ENCODE measurements around the gene RAB19.
"Not testable (repeated sequence)": the region's sequence is repeated elsewhere in the genome, so short reads cannot be mapped to it uniquely, and the experiment has no call there.

The RAB19 gene

DNA sequence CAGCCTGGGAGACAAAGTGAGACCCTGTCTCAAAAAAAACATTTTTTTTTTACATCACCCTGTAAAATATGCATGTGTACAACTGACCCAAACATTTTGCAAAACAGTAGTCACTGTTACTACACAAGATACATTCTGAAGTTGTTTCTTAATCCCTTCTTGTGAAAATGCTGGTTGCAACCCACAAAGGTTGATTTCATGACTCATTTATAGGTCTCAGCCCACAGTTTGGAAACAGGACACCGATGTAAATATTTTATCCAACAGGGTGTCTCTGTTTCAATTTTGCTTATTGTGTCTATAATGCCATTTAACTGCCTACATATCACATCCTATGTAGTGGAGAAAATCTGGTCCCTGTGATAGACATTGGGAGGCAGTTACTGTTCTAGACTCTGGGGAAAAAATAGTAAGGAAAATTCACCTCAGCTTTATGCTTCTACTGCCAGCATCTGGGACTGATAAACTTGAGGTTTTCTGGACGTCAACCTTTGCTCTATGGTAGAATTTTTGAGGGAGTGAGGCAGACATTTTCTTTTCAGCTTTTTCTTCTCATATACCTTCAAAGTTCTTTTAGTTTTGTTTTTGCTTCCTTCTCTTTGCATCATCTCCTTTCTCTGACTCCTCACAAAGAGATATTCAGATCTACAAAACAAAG is 1.6 kb upstream of the RAB19 start:
- no peak for DNase-seq (ENCODE audit: low spot score)

DNA sequence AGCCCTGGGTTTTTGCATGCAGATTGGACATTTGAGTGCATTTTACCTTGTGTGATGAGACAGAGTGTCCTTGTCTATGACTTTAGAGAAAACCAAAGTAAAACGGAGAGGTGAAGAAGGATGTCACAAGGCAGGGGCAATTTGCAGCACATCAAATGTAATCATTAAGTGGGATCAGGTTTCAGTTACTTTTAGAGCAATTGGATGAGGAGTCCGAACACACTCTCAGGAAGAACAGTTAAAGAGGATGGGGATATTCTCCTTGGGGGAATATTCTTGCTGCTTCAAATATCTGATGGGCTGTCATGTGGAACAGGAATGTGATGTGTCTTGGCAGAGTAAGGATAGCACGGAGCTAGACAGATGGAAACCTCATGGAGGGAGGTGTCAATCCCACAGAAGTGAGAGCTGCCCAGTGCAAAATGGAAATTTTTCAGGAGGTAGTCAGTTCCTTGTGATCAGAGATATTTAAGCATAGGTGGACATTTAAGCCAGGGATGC is 757 bp downstream of the RAB19 start:
- no peak for DNase-seq (ENCODE audit: low spot score)

DNA sequence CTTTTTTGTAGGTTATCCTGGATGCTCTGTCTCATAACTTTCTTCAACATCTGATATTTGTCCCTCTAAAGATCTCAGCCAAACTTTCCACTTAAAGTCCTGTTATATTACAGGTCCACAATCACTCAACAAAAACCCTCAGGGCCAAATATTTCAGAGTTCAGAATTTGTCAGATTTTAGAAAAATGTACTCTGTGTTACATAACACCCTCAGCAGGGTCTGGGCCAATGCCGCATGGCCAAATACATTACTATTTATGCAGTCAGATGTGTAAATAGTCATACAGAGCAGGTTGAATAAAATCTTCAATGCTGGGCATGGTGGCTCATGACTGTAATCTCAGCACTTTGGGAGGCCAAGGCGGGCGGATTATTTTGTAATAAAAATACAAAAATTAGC is 11.5 kb downstream of the RAB19 start:
- no peak for DNase-seq (ENCODE audit: low spot score)

DNA sequence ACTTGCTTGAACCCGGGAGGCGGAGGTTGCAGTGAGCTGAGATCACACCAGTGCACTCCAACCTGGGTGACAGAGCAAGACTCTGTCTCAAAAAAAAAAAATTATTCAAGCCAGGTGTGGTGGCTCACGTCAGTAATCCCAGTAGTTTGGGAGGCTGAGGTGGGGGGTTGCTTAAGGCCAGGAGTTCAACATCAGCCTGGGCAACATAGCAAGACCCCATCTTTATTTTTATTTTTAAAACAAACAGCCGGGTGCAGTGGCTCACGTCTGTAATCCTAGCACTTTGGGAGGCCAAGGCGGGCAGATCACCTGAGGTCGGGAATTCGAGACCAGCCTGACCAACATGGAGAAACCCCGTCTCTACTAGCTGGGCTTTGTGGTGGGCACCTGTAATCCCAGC is 12.0 kb downstream of the RAB19 start:
- not testable (repeated sequence) for DNase-seq (ENCODE audit: low spot score)

DNA sequence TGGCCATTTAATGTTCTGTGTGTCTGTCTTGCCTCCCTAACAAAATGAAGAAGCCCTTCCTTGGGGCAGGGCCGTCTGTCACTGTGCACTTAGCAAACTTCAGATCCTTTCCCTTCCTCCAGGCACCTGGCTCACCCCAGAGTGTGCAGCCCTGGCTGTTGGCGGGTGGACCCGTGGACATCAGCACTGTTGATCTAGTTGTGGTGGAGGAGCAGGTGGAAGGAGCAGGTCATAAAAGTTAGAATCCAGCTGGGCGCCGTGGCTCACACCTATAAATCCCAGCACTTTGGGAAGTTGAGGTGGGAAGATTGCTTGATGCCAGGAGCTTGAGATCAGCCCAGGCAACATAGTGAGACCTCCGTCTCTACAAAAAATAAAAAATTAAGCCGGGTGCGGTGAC is 12.7 kb downstream of the RAB19 start:
- no peak for DNase-seq (ENCODE audit: low spot score)

DNA sequence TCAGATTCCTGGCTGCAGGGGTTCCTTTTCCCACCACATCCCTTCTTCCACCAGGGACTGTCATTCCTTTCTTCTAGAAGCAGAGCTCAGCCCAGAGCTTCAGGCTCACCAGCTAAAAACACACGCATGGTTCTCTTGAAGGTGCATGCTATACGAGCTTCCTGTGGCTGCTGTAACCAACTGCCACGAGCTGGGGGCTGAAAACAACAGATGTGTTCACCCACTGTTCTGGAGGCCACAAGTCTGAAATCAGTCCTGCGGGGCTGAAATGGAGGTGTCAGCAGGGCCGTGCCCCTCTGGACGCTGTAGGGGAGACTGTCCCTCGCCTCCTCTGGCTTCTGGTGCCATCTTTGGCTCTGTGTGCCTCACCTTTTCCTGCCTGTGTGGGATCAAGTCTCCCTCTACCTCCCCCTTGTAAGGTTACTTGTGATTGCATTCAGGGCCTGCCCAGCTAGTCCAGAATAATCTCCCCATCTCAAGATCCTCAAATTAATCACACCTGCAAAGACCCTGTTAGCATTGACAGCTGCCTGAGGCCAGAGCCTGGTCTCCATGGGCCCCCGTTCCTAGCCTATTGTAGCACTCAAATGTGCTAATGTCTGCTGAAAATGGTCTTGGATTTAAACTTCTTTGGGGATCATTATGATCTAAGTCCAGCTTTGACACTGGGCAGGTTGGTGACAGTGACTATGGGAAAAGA is 13.7 kb downstream of the RAB19 start:
- no peak for DNase-seq (ENCODE audit: low spot score)

DNA sequence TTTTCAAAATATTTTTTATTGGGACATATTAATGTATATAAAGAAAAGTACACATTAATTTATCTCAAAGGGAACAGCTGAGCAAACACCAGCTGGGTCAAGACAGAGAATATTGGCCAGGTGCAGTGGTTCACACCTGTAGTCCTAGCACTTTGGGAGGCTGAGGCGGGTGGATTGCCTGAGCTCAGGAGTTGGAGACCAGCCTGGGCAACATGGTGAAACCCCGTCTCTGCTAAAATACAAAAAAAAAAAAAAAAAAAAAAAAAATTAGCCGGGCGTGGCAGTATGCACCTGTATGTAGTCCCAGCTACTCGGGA is 14.3 kb downstream of the RAB19 start:
- not testable (repeated sequence) for DNase-seq (ENCODE audit: low spot score)

DNA sequence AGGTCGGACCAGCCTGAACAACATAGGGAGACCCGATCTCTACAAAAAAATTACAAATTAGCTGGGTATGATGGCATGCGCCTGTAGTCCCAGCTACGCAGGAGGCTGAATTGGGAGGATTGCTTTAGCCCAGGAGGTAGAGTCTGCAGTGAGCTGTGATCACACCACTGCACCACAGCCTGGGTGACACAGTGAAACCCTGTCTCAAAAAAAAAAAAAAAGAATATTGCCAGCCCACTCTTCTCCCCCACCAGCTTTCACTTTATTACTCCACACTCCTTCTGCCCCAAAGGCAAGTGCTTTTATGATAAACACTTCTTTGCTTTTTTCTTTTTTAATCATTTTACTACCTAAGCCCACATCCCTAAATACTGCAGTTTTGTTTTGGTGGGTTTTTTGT is 14.8 kb downstream of the RAB19 start:
- DNase-seq (ENCODE audit: low spot score): no peak

DNA sequence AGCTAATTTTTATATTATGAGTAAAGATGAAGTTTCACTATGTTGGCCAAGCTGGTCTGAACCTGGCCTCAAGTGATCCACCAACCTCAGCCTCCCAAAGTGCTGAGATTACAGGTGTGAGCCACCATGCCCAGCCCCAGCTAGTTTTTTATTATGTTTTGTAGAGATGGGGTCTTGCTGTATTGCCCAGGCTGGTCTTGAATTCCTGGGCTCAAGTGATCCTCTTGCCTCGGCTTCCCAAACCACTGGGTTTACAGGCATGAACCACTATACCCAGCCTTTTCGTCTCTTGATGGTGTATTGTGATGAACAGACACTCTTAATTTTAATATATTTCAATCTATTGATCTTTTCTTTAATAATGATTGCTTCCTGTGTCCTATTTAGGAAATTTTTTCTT is 17.7 kb downstream of the RAB19 start:
- no peak for DNase-seq (ENCODE audit: low spot score)

DNA sequence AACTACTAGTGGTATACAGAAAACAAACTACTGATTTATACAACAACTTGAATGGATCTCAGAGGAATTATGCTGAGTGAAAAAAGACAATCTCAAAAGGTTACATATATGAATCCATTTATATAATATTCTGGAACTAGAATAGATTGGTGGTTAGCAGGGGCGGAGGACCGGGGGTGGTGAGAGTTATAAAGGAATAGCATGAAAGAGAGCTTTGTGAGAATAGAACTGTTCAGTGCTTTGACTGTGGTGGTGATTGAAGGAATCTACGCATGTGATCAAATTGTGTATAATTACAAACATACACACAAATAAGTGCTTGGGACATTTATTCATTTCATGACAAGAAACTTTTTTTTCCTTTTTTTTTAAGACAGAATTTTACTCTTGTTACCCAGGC is 19.6 kb downstream of the RAB19 start:
- DNase-seq (ENCODE audit: low spot score): no peak

DNA sequence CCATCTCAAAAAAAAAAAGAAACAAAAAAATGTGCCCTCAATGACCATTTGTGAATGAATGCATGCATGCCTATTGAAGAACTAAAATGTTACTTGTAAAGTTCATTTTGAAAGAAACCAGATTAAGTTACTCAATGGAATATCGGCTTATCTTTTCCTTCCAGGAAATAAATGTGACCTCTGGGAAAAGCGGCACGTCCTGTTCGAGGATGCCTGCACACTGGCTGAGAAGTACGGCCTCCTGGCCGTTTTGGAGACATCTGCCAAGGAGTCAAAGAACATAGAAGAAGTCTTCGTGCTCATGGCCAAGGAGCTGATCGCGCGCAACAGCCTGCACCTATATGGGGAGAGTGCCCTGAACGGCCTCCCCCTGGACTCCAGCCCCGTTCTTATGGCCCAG is 21.9 kb downstream of the RAB19 start:
- DNase-seq (ENCODE audit: low spot score): no peak

DNA sequence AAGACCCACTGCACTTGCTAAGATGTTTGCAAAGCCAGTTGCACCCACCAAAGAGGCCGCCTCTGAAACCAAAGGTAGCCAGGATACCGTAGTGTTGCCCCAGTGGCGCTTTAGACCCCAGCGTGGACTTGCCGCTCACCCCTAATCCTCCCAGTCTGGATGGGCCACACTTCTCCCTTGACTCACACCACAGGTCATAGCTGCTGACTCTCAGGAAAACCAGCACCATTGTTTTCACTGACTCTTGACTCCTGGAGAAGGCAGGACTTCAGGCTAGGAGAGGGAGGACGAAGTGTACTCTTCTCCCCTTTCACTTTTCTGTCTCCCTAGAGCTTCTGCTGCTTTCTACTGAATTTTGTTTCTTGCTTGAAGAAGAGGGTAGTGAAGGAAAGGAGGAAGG is 22.3 kb downstream of the RAB19 start:
- DNase-seq (ENCODE audit: low spot score): no peak

DNA sequence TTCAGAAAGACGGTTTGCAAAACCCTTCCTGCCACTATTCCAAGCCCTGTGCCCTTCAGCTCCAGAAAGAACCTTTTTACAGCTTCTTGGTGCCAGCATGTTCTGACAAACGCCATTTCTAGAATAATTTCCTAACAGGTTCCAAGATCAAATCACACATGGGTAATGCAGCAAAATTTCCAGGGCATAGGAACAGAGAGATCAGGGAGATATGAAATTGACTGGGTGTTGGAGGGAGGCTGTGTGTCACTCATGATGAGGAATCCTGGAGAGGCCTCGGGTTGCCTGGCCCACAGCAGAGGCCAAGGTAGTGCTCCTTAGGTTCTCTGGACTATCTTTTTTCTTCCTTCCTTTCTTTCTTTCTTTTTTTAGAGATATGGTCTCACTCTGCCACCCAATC is 29.5 kb downstream of the RAB19 start:
- DNase-seq (ENCODE audit: low spot score): no peak

DNA sequence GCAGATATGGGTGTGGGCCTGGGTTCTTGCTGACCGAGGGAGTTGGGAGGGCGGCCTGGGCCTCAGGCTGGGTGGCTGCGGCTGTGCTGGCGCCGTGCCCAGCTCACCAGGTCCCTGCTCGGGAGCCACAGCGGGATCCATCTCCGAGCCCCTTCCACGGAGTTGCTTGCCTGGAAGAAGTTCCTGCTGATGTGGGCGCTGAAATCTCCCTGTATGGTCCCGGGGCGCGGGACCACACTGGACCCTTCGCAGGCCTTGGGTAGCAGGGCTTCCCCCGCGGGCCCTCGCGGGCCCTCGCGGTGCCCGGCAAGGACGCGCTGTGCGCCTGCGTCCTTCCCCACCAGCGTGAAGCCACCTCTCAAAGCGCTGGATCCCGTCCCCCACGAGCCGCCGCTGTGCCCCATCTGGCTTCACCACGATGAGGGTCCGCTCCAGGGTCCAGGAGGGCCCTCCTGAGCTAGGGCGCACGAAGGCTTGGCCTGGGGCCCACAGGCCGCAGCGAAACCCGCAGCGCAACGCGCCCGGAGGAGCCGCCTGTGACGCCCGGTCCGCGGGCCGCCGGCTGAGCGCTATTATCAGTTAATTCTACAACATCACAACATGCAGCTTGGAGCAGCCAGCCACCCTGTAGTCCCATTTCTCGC is 31.5 kb downstream of the RAB19 start:
- DNase-seq (ENCODE audit: low spot score): no peak

DNA sequence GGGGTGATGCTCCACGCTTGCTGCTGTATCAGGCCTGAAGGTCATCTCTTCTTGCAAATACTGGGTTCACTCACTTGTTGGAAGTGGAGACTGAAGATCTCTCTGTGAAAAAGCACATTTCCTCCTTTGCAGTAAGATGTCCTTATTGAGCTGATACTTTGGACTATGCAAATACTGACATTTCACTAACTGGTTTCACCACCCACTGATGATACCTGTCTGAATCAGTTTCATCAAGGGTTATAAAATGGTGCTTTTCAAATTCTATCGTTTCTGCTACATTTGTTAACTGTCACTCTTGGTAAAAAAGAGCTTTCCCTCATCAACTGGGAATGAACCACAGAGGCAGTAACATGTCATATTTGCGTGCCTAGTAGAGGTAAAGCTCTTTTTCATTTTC is 35.5 kb downstream of the RAB19 start:
- no peak for DNase-seq (ENCODE audit: low spot score)

DNA sequence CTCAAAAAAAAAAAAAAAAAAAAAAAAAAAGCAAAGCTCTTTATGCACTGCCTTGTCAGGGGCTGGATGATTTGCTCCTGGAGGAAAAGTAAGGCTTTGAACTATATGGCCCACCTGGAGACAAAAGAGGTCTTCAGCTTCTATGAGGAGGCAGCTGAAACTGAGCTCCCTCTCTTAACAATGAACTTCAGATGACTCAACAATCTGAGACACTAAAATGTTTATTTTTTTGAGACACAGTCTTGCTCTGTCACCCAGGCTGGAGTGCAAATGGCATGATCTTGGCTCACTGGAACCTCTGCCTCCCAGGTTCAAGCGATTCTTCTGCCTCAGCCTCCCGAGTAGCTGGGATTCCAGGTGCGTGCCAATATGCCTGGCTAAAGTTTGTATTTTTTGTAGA is 36.7 kb downstream of the RAB19 start:
- no peak for DNase-seq (ENCODE audit: low spot score)

DNA sequence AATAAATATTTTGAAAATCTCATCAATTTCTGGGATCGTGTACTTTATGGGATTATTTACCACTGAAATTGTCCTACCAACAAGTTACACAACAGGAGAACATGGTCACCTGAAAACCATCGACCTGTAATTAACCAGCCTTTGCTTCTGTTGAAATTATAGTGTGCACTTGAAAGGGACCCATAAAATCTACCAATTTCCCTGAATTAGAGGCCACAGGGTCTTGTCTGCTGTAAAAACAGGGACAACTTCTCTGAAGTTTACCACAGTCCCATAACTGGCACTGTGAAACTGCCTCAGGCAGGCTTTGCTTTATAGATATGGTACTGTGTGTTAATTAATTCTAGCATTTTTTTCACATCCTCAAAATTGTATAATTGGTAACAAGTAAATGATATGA is 37.7 kb downstream of the RAB19 start:
- DNase-seq (ENCODE audit: low spot score): no peak

DNA sequence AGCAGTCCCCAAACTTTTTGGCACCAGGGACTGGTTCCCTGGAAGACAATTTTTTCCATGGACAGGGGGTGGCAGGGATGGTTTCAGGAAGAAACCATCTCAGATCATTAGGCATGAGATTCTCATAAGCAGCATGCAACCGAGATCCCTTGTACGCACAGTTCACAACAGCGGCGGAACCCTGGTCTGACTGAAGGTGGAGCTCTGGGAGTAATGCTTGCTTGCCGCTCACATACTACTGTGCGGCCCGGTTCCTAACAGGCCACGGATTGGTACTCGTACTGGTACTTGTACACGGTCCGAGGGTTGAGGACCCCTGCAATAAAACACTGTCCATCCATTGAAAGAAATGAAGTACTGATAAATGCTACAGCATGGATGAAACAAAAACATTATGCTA is 42.6 kb downstream of the RAB19 start:
- DNase-seq (ENCODE audit: low spot score): no peak

DNA sequence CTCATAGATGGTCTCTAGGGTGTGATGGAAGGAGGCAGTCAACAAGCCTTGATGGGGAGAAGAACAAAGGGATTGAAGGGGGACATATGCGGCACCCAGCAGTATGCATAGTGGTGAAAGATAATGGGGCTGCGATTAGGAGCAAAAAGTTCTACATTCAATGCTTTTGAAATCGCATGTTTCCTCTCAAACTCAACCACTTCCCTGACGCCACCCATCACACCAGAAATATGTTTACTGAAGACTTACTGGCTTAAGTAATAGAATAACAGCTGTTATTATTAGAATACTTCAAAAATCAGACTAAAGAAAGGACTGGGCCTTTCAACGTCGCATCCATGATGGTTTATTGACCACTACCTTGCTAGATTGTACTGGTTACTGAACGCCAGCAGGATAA is 44.0 kb downstream of the RAB19 start:
- no peak for DNase-seq (ENCODE audit: low spot score)

DNA sequence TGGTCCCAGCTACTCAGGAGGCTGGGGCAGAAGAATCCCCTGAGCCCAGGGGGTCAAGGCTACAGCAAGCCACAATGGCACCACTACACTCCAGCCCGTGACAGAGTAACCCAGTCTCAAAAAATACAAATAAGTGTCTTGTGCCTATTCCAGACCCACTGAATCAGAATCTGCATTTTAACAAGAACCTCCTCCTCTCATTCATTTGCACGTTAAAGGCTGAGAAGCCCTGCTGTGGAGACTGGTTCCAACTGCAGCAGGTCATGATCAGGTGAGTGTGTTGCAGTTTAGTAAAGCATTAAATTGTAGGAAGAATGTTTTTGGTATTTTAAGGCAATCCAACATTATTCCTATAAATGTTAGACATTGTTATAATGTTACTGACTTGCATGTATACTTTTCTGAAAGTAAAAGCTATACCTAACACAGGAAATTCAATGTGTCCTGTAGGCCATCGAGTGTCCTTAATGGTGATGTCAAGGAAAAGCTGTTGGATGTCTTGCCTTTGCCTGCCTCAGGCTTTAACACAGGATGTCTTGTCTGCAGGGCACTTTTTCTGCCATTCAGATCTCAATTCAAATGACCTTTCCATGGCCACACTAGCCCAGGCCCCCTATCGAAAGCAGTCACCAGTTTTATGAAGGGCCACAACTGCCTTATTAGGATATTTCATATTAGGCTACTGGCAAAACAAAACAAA is 45.1 kb downstream of the RAB19 start:
- no peak for DNase-seq (ENCODE audit: low spot score)

DNA sequence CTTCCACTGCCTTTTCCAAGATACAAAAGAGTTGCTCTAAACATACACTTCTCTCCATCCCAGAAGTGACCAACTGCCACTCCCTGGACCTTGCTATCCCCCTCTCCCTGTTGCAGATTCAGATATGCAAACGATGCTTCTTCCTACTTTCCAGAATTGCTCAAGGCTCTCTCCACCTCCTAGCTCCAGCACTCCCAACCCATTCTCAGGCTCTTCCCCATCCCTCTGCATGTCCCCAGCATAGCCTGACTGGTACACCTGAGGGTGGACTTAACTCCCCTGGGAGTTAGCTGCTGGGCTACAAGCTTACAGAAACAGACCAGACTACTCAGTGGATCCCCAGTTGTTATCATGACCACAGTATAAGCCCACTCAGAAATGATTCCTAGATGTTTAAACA is 47.9 kb downstream of the RAB19 start:
- no peak for DNase-seq (ENCODE audit: low spot score)

DNA sequence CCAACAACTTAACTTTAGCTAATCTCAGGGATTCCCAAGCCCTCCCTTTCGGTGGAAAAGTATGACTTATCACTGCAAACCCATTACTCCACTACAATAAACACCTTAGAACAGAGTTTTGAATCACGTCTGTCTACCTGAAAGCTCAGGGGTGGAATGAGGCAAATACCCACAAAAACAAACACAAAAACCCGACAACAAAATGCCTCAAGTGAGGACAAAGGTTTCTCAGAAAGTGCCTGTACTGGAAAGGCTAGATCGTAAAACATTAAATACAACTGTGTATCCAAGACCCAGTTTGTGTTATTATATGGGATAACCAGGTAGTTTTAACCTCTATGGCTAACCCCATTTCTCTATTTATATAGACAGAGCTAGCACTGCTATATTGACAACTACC is 49.4 kb downstream of the RAB19 start:
- DNase-seq (ENCODE audit: low spot score): no peak
